LNCaP clone FGC (cell line): ENCODE measurements around the gene LEPROT.
A peak's percentile ranks its signal among the peaks of the same experiment; 100 is the strongest.
"Not testable (repeated sequence)": the region's sequence is repeated elsewhere in the genome, so short reads cannot be mapped to it uniquely, and the experiment has no call there.

Experiments used
- DNase-seq: peaks from one replicate; pipeline ENCODE4 v3.0.0-alpha.2; 2011; ENCODE audit warnings: low read depth
- H3K4me3 ChIP-seq: 2 replicates; pipeline ENCODE4 v1.5.1; 2011; ENCODE audit warnings: mild to moderate bottlenecking, low read depth, low read length, control low read depth
- CTCF ChIP-seq: IDR thresholded peaks from 2 replicates; pipeline ENCODE4 v1.5.1; 2012; ENCODE audit warnings: mild to moderate bottlenecking; ENCODE audit not compliant: control insufficient read depth, insufficient read depth; ENCODE audit errors: extremely low read depth

The LEPROT gene

GRCh38 chr1:65458730-65459396, 38.4 kb downstream of the LEPROT start:
- no peak for DNase-seq
- no peak for TF ChIP-seq CTCF
- no peak overlapping the region for H3K4me3 ChIP-seq

- H3K4me3 ChIP-seq = no peak overlapping the region
- TF ChIP-seq CTCF = peak; percentile 68
- no peak for DNase-seq
Measured at GRCh38 chr1:65459397-65459768, 38.9 kb downstream of the LEPROT start.

- H3K4me3 ChIP-seq, DNase-seq: not testable (repeated sequence)
Measured at GRCh38 chr1:65465837-65466236, 45.4 kb downstream of the LEPROT start.

- H3K4me3 ChIP-seq = no peak overlapping the region
- DNase-seq = no peak
- no peak for TF ChIP-seq CTCF
Measured at GRCh38 chr1:65467536-65467935, 47.1 kb downstream of the LEPROT start.

- no peak overlapping the region for H3K4me3 ChIP-seq
- no peak for DNase-seq
- TF ChIP-seq CTCF = no peak
Measured at GRCh38 chr1:65469126-65469888, 48.8 kb downstream of the LEPROT start.

- TF ChIP-seq CTCF = no peak
- DNase-seq = no peak
Measured at GRCh38 chr1:65469889-65470340, 49.4 kb downstream of the LEPROT start.

GRCh38 chr1:65470766-65471165, 50.3 kb downstream of the LEPROT start:
- no peak for DNase-seq
- H3K4me3 ChIP-seq = no peak overlapping the region
- no peak for TF ChIP-seq CTCF

More at GRCh38 chr1:65469889-65470340, 49.4 kb downstream of the LEPROT start:
- H3K4me3 ChIP-seq = no peak overlapping the region
